HG03175 (cell line): ENCODE measurements around the gene KRTAP4-16.
"Not testable (repeated sequence)": the region's sequence is repeated elsewhere in the genome, so short reads cannot be mapped to it uniquely, and the experiment has no call there.

Experiments
- ATAC-seq: cut with Tn5 transposase; IDR thresholded peaks from one replicate; pipeline ENCODE4 v1.9.1; 2021; ENCODE audit warnings: mild to moderate bottlenecking, moderate library complexity; ENCODE audit not compliant: unreplicated experiment

Gene KRTAP4-16

GRCh38 chr17:41076788-41077187 is 25.2 kb downstream of the KRTAP4-16 start:
- ATAC-seq = no peak

- ATAC-seq = no peak
Measured at GRCh38 chr17:41073676-41074075, 28.3 kb downstream of the KRTAP4-16 start.

- no peak for ATAC-seq
Measured at GRCh38 chr17:41071606-41072360, 30.2 kb downstream of the KRTAP4-16 start.

GRCh38 chr17:41069031-41069430 is 33.0 kb downstream of the KRTAP4-16 start:
- no peak for ATAC-seq

- ATAC-seq = no peak
Measured at GRCh38 chr17:41067281-41067680, 34.7 kb downstream of the KRTAP4-16 start.

- no peak for ATAC-seq
Measured at GRCh38 chr17:41065829-41066624, 36.0 kb downstream of the KRTAP4-16 start, which contains the start of gene KRTAP2-4. TSS of gene KRTAP2-4 (minus strand) at chr17:41065879. CDS start at chr17:41065845, 34 bp downstream.

- not testable (repeated sequence) for ATAC-seq
Measured at GRCh38 chr17:41065016-41065689, 36.9 kb downstream of the KRTAP4-16 start.

GRCh38 chr17:41064301-41064700 is 37.7 kb downstream of the KRTAP4-16 start:
- no peak for ATAC-seq

GRCh38 chr17:41063449-41063848 is 38.6 kb downstream of the KRTAP4-16 start:
- no peak for ATAC-seq

- ATAC-seq = no peak
Measured at GRCh38 chr17:41061964-41062363, 40.0 kb downstream of the KRTAP4-16 start.

- no peak for ATAC-seq
Measured at GRCh38 chr17:41060052-41060604, 41.9 kb downstream of the KRTAP4-16 start, which contains the start of gene KRTAP2-3. TSS of gene KRTAP2-3 (minus strand) at chr17:41060114. CDS start at chr17:41060050, 64 bp downstream.

GRCh38 chr17:41059276-41060051 is 42.5 kb downstream of the KRTAP4-16 start:
- not testable (repeated sequence) for ATAC-seq

- ATAC-seq = no peak
Measured at GRCh38 chr17:41058741-41059140, 43.3 kb downstream of the KRTAP4-16 start.

- no peak for ATAC-seq
Measured at GRCh38 chr17:41057547-41057946, 44.5 kb downstream of the KRTAP4-16 start.

- not testable (repeated sequence) for ATAC-seq
Measured at GRCh38 chr17:41055130-41055529, 46.9 kb downstream of the KRTAP4-16 start, which contains the start of gene KRTAP2-2. TSS of gene KRTAP2-2 (minus strand) at chr17:41055230. CDS start at chr17:41055211, 19 bp downstream.

GRCh38 chr17:41054556-41054955 is 47.5 kb downstream of the KRTAP4-16 start:
- not testable (repeated sequence) for ATAC-seq

GRCh38 chr17:41054025-41054424 is 48.0 kb downstream of the KRTAP4-16 start:
- ATAC-seq = no peak

- no peak for ATAC-seq
Measured at GRCh38 chr17:41052566-41052965, 49.4 kb downstream of the KRTAP4-16 start.
